ENCODE measurements around the gene CDCA3.

DNA sequence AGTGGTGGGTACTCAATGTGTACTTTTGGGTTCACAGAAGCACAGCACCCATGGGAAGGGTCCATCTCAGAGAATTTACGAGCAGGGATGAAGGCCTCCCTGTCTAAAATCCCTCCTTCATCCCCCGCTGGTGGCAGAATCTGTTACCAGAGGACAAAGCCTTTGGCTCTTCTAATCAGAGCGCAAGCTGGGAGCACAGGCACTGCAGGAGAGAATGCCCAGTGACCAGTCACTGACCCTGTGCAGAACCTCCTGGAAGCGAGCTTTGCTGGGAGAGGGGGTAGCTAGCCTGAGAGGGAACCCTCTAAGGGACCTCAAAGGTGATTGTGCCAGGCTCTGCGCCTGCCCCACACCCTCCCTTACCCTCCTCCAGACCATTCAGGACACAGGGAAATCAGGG, 30.9 kb downstream of the CDCA3 start:
- TF ChIP-seq, protein P1, sequence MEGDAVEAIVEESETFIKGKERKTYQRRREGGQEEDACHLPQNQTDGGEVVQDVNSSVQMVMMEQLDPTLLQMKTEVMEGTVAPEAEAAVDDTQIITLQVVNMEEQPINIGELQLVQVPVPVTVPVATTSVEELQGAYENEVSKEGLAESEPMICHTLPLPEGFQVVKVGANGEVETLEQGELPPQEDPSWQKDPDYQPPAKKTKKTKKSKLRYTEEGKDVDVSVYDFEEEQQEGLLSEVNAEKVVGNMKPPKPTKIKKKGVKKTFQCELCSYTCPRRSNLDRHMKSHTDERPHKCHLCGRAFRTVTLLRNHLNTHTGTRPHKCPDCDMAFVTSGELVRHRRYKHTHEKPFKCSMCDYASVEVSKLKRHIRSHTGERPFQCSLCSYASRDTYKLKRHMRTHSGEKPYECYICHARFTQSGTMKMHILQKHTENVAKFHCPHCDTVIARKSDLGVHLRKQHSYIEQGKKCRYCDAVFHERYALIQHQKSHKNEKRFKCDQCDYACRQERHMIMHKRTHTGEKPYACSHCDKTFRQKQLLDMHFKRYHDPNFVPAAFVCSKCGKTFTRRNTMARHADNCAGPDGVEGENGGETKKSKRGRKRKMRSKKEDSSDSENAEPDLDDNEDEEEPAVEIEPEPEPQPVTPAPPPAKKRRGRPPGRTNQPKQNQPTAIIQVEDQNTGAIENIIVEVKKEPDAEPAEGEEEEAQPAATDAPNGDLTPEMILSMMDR (conservative IDR thresholded peaks at IDR 0.05; ENCODE audit: low read depth in 2 of 2) = no peak
- TF ChIP-seq POLR2AphosphoS5 (IDR thresholded peaks at IDR 0.05; ENCODE audit: low read depth) = no peak
- TF ChIP-seq EZH2 (IDR thresholded peaks at IDR 0.05; ENCODE audit: low read depth, unreplicated experiment) = no peak
- no peak for TF ChIP-seq JUNB (IDR thresholded peaks at IDR 0.05; ENCODE audit: unreplicated experiment)
- no peak for TF ChIP-seq EZH2phosphoT487 (IDR thresholded peaks at IDR 0.05; ENCODE audit: unreplicated experiment)
- TF ChIP-seq NANOG (IDR thresholded peaks at IDR 0.05; ENCODE audit: borderline replicate concordance) = no peak
- TF ChIP-seq, protein P2, sequence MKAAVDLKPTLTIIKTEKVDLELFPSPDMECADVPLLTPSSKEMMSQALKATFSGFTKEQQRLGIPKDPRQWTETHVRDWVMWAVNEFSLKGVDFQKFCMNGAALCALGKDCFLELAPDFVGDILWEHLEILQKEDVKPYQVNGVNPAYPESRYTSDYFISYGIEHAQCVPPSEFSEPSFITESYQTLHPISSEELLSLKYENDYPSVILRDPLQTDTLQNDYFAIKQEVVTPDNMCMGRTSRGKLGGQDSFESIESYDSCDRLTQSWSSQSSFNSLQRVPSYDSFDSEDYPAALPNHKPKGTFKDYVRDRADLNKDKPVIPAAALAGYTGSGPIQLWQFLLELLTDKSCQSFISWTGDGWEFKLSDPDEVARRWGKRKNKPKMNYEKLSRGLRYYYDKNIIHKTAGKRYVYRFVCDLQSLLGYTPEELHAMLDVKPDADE (IDR thresholded peaks at IDR 0.05) = no peak
- TF ChIP-seq CREB1 (CRISPR knock-in tag; IDR thresholded peaks at IDR 0.05; ENCODE audit: low read depth) = no peak
- TF ChIP-seq, protein P3, sequence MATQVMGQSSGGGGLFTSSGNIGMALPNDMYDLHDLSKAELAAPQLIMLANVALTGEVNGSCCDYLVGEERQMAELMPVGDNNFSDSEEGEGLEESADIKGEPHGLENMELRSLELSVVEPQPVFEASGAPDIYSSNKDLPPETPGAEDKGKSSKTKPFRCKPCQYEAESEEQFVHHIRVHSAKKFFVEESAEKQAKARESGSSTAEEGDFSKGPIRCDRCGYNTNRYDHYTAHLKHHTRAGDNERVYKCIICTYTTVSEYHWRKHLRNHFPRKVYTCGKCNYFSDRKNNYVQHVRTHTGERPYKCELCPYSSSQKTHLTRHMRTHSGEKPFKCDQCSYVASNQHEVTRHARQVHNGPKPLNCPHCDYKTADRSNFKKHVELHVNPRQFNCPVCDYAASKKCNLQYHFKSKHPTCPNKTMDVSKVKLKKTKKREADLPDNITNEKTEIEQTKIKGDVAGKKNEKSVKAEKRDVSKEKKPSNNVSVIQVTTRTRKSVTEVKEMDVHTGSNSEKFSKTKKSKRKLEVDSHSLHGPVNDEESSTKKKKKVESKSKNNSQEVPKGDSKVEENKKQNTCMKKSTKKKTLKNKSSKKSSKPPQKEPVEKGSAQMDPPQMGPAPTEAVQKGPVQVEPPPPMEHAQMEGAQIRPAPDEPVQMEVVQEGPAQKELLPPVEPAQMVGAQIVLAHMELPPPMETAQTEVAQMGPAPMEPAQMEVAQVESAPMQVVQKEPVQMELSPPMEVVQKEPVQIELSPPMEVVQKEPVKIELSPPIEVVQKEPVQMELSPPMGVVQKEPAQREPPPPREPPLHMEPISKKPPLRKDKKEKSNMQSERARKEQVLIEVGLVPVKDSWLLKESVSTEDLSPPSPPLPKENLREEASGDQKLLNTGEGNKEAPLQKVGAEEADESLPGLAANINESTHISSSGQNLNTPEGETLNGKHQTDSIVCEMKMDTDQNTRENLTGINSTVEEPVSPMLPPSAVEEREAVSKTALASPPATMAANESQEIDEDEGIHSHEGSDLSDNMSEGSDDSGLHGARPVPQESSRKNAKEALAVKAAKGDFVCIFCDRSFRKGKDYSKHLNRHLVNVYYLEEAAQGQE (IDR thresholded peaks at IDR 0.05; ENCODE audit: unreplicated experiment) = no peak
- TF ChIP-seq STAT1 (IDR thresholded peaks at IDR 0.05; ENCODE audit: unreplicated experiment) = no peak
- TF ChIP-seq ZNF114 (CRISPR knock-in tag; IDR thresholded peaks at IDR 0.05) = no peak
- TF ChIP-seq, protein P4, sequence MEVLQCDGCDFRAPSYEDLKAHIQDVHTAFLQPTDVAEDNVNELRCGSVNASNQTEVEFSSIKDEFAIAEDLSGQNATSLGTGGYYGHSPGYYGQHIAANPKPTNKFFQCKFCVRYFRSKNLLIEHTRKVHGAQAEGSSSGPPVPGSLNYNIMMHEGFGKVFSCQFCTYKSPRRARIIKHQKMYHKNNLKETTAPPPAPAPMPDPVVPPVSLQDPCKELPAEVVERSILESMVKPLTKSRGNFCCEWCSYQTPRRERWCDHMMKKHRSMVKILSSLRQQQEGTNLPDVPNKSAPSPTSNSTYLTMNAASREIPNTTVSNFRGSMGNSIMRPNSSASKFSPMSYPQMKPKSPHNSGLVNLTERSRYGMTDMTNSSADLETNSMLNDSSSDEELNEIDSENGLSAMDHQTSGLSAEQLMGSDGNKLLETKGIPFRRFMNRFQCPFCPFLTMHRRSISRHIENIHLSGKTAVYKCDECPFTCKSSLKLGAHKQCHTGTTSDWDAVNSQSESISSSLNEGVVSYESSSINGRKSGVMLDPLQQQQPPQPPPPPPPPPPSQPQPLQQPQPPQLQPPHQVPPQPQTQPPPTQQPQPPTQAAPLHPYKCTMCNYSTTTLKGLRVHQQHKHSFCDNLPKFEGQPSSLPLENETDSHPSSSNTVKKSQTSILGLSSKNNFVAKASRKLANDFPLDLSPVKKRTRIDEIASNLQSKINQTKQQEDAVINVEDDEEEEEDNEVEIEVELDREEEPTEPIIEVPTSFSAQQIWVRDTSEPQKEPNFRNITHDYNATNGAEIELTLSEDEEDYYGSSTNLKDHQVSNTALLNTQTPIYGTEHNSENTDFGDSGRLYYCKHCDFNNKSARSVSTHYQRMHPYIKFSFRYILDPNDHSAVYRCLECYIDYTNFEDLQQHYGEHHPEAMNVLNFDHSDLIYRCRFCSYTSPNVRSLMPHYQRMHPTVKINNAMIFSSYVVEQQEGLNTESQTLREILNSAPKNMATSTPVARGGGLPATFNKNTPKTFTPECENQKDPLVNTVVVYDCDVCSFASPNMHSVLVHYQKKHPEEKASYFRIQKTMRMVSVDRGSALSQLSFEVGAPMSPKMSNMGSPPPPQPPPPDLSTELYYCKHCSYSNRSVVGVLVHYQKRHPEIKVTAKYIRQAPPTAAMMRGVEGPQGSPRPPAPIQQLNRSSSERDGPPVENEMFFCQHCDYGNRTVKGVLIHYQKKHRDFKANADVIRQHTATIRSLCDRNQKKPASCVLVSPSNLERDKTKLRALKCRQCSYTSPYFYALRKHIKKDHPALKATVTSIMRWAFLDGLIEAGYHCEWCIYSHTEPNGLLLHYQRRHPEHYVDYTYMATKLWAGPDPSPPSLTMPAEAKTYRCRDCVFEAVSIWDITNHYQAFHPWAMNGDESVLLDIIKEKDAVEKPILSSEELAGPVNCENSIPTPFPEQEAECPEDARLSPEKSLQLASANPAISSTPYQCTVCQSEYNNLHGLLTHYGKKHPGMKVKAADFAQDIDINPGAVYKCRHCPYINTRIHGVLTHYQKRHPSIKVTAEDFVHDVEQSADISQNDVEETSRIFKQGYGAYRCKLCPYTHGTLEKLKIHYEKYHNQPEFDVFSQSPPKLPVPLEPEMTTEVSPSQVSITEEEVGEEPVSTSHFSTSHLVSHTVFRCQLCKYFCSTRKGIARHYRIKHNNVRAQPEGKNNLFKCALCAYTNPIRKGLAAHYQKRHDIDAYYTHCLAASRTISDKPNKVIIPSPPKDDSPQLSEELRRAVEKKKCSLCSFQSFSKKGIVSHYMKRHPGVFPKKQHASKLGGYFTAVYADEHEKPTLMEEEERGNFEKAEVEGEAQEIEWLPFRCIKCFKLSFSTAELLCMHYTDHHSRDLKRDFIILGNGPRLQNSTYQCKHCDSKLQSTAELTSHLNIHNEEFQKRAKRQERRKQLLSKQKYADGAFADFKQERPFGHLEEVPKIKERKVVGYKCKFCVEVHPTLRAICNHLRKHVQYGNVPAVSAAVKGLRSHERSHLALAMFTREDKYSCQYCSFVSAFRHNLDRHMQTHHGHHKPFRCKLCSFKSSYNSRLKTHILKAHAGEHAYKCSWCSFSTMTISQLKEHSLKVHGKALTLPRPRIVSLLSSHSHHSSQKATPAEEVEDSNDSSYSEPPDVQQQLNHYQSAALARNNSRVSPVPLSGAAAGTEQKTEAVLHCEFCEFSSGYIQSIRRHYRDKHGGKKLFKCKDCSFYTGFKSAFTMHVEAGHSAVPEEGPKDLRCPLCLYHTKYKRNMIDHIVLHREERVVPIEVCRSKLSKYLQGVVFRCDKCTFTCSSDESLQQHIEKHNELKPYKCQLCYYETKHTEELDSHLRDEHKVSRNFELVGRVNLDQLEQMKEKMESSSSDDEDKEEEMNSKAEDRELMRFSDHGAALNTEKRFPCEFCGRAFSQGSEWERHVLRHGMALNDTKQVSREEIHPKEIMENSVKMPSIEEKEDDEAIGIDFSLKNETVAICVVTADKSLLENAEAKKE (CRISPR knock-in tag; IDR thresholded peaks at IDR 0.05) = no peak

Data from GM23338 (cell line).